ENCODE results near the gene ANO7.

GRCh38 chr2:241228081-241228859, 39.8 kb downstream of the ANO7 start:
- TF ChIP-seq REST (IDR thresholded peaks at IDR 0.05; ENCODE audit: low read depth): no peak
- no peak for TF ChIP-seq EZH2 (IDR thresholded peaks at IDR 0.05)
- no peak for TF ChIP-seq CTCF (IDR thresholded peaks at IDR 0.05 in 2 of 3, conservative IDR thresholded peaks at IDR 0.05 in 1 of 3; ENCODE audit: borderline replicate concordance in 1 of 3, insufficient read depth in 1 of 3, low read depth in 2 of 3, low read length in 2 of 3)
- no peak for TF ChIP-seq RAD21 (IDR thresholded peaks at IDR 0.05; ENCODE audit: low read depth)
- TF ChIP-seq POLR2A (IDR thresholded peaks at IDR 0.05; ENCODE audit: borderline replicate concordance, extremely low read depth, insufficient read depth, insufficient read length): no peak
